Liver (tissue), 9 donors: ENCODE measurements around the gene ZNF398. TPM values are rescaled to one million over a fixed set of nuclear protein-coding genes. Genes with fewer than 3 reads are reported as not detected.

Experiments used
- DNase-seq: peaks from one replicate; pipeline ENCODE4 v3.0.0-alpha.2; 2017; ENCODE audit warnings: low spot score
- H3K27ac ChIP-seq, 2 donors: one replicate each; pipeline ENCODE4 v1.7.0; 2013; ENCODE audit warnings: inconsistent platforms in 2 of 2, low read length in 2 of 2, control low read depth in 1 of 2, low read depth in 1 of 2, mild to moderate bottlenecking in 1 of 2
- H3K27me3 ChIP-seq, 4 donors: one replicate each; pipeline versions ENCODE4 v1.6.1 to v1.7.0; 2013; ENCODE audit warnings: low read length in 3 of 4, inconsistent platforms in 1 of 4, mild to moderate bottlenecking in 1 of 4, moderate library complexity in 1 of 4; ENCODE audit not compliant: control insufficient read depth in 4 of 4, insufficient read depth in 4 of 4
- H3K36me3 ChIP-seq, 4 donors: one replicate each; pipeline versions ENCODE4 v1.6.1 to v1.7.0; 2013; ENCODE audit warnings: low read length in 3 of 4, mild to moderate bottlenecking in 3 of 4, low read depth in 1 of 4, moderate library complexity in 1 of 4; ENCODE audit not compliant: control insufficient read depth in 4 of 4, insufficient read depth in 3 of 4
- H3K4me1 ChIP-seq, 4 donors: one replicate each; pipeline versions ENCODE4 v1.6.1 to v1.7.0; 2013; ENCODE audit warnings: low read length in 3 of 4, mild to moderate bottlenecking in 3 of 4, moderate library complexity in 1 of 4; ENCODE audit not compliant: control insufficient read depth in 4 of 4, insufficient read depth in 4 of 4
- H3K4me3 ChIP-seq, 3 donors: one replicate each; pipeline versions ENCODE4 v1.6.1 to v1.7.0; 2013; ENCODE audit warnings: low read length in 3 of 3, control low read depth in 1 of 3, low read depth in 1 of 3, mild to moderate bottlenecking in 1 of 3
- H3K9ac ChIP-seq, 2 donors: one replicate each; pipeline ENCODE4 v1.7.0; 2013; ENCODE audit warnings: low read length in 2 of 2, mild to moderate bottlenecking in 2 of 2, moderate library complexity in 2 of 2, control low read depth in 1 of 2, low read depth in 1 of 2
- H3K9me3 ChIP-seq, 4 donors: one replicate each; pipeline versions ENCODE4 v1.6.1 to v1.7.0; 2013; ENCODE audit warnings: low read length in 3 of 4; ENCODE audit not compliant: control insufficient read depth in 4 of 4
- FOXA1 ChIP-seq: IDR thresholded peaks from 2 replicates; pipeline ENCODE4 v1.6.1; 2016; ENCODE audit warnings: antibody characterized with exemption
- FOXA2 ChIP-seq: IDR thresholded peaks from 2 replicates; pipeline ENCODE4 v1.6.1; 2016; ENCODE audit warnings: antibody characterized with exemption
- GABPA ChIP-seq, 2 donors: IDR thresholded peaks in 1 of 2; conservative IDR thresholded peaks in 1 of 2; 2 replicates each; pipeline ENCODE4 v1.6.1; 2016; ENCODE audit warnings: antibody characterized with exemption in 2 of 2, mild to moderate bottlenecking in 1 of 2, moderate library complexity in 1 of 2
- HNF4A ChIP-seq, 2 donors: conservative IDR thresholded peaks; 2 replicates each; pipeline ENCODE4 v1.6.1; 2016; ENCODE audit warnings: antibody characterized with exemption in 2 of 2, mild to moderate bottlenecking in 2 of 2
- HNF4G ChIP-seq: IDR thresholded peaks from 2 replicates; pipeline ENCODE4 v1.6.1; 2016; ENCODE audit warnings: antibody characterized with exemption
- JUND ChIP-seq, 2 donors: IDR thresholded peaks; 2 replicates each; pipeline ENCODE4 v1.6.1; 2016; ENCODE audit warnings: antibody characterized with exemption in 2 of 2
- NR2F2 ChIP-seq: IDR thresholded peaks from 2 replicates; pipeline ENCODE4 v1.6.1; 2016; ENCODE audit warnings: antibody characterized with exemption
- RAD21 ChIP-seq, 2 donors: IDR thresholded peaks; 2 replicates each; pipeline ENCODE4 v1.6.1; 2016; ENCODE audit warnings: antibody characterized with exemption in 2 of 2, mild to moderate bottlenecking in 2 of 2
- RXRA ChIP-seq, 2 donors: IDR thresholded peaks; 2 replicates each; pipeline ENCODE4 v1.6.1; 2017 to 2018; ENCODE audit warnings: antibody characterized with exemption in 2 of 2, mild to moderate bottlenecking in 1 of 2
- SP1 ChIP-seq: IDR thresholded peaks from 2 replicates; pipeline ENCODE4 v1.6.1; 2018; ENCODE audit warnings: antibody characterized with exemption, mild to moderate bottlenecking
- TAF1 ChIP-seq: conservative IDR thresholded peaks from 2 replicates; pipeline ENCODE4 v1.6.1; 2016; ENCODE audit warnings: antibody characterized with exemption, mild to moderate bottlenecking
- YY1 ChIP-seq: IDR thresholded peaks from 2 replicates; pipeline ENCODE4 v1.6.1; 2016; ENCODE audit warnings: antibody characterized with exemption, mild to moderate bottlenecking
- WGBS: extraction: QIAGEN DNeasy Blood & Tissue Kit; methylation state at CpG from one replicate; pipeline ENCODE4 v1.1.7; 2013; 5-methylcytosine and 5-hydroxymethylcytosine counted together
- polyA plus RNA-seq, 2 donors: library from polyadenylated mRNA; stranded (reverse) in 1 of 2; unstranded in 1 of 2; fragments of 200-250 nt in 1 of 2; fragments of >200 nt in 1 of 2; fragmentation: Nextera tagmentation in 1 of 2; extraction: Ambion mirVana in 1 of 2; gene quantifications; one replicate each; pipeline versions ENCODE4 v1.2.1 to v1.2.3, GENCODE V29; 2013 to 2015
- total RNA-seq, 2 donors: library from RNA; depleted of rRNA; stranded (reverse); fragments of >200 nt; gene quantifications; one replicate each; pipeline ENCODE4 v1.2.3, GENCODE V29; 2014
- TF ChIP-seq, protein P1 (sequence below): IDR thresholded peaks from 2 replicates; pipeline ENCODE4 v1.6.1; 2016; ENCODE audit warnings: antibody characterized with exemption
- TF ChIP-seq, protein P2 (sequence below): IDR thresholded peaks from 2 replicates; pipeline ENCODE4 v1.6.1; 2016; ENCODE audit warnings: antibody characterized with exemption, mild to moderate bottlenecking
- TF ChIP-seq, protein P3 (sequence below): IDR thresholded peaks from 2 replicates; pipeline ENCODE4 v1.6.1; 2016; ENCODE audit warnings: antibody characterized with exemption
- TF ChIP-seq, protein P4 (sequence below): IDR thresholded peaks from 2 replicates; pipeline ENCODE4 v1.6.1; 2016; ENCODE audit warnings: antibody characterized with exemption
- donor health status: healthy.
- donor health status: healthy.
- donor health status: healthy.
- donor health status: healthy.
- donor health status: healthy.

The ZNF398 gene
- total and polyA plus RNA-seq, 4 donors, result 1.5 to 7.8 (median 4.5) TPM

DNA sequence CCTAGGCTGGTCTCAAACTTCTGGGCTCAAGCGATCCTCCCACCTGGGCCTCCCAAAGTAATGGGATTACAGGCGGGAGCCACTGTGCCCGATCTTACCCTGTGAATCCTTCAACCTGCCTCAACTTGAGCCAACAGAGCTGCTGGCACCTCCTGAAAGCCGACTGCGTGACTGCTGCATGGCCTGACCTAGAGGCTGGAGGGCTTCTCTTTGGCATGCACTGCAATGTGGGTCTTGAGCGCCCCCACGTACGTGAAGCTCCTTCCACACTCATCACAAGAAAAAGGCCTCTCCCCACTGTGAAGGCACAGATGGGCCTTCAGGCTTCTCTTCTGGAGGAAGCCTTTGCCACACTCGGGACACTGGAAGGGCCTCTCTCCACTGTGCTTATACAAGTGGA is 43.8 kb upstream of the ZNF398 start:
- TF ChIP-seq, protein P1, sequence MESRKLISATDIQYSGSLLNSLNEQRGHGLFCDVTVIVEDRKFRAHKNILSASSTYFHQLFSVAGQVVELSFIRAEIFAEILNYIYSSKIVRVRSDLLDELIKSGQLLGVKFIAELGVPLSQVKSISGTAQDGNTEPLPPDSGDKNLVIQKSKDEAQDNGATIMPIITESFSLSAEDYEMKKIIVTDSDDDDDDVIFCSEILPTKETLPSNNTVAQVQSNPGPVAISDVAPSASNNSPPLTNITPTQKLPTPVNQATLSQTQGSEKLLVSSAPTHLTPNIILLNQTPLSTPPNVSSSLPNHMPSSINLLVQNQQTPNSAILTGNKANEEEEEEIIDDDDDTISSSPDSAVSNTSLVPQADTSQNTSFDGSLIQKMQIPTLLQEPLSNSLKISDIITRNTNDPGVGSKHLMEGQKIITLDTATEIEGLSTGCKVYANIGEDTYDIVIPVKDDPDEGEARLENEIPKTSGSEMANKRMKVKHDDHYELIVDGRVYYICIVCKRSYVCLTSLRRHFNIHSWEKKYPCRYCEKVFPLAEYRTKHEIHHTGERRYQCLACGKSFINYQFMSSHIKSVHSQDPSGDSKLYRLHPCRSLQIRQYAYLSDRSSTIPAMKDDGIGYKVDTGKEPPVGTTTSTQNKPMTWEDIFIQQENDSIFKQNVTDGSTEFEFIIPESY, result no peak
- no peak for TF ChIP-seq JUND (IDR thresholded peaks at IDR 0.05)
- Histone ChIP-seq H3K27me3 (no peaks in the 10 kb centered on the region), H3K4me3 (no peak overlapping the region), H3K9ac (no peak overlapping the region), H3K27ac (no peak overlapping the region), H3K9me3 (no peaks in the 10 kb centered on the region), H3K36me3 (peaks cover 0 to 2% (median 0%) of the 10 kb centered on the region in 4 donors), H3K4me1 (no peaks in the 10 kb centered on the region)
- 95% methylated on average over 9 of the region's 9 CpGs for WGBS
- no peak for DNase-seq

DNA sequence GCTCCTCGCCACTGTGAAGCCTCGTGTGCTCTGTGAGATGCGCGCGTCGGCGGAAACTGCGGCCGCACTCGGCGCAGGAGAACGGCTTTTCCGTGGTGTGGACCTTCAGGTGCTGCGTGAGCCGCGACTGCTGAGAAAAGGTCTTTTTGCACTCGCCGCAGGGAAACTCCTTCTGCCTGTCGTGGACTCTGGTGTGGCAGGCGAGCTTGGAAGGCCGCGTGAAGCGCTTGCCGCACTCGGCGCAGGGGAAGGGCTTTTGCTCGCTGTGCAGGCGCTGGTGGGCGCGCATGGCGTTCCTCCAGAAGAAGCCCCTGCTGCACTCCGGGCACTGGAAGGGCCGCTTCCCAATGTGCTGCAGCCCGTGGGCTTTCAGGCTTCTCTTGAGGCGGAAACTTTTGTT is 43.0 kb upstream of the ZNF398 start:
- TF ChIP-seq TAF1, result no peak
- no peak for TF ChIP-seq SP1
- TF ChIP-seq FOXA2, result no peak
- TF ChIP-seq NR2F2, result no peak
- TF ChIP-seq HNF4A (conservative IDR thresholded peaks at IDR 0.05), result no peak
- TF ChIP-seq, protein P2, sequence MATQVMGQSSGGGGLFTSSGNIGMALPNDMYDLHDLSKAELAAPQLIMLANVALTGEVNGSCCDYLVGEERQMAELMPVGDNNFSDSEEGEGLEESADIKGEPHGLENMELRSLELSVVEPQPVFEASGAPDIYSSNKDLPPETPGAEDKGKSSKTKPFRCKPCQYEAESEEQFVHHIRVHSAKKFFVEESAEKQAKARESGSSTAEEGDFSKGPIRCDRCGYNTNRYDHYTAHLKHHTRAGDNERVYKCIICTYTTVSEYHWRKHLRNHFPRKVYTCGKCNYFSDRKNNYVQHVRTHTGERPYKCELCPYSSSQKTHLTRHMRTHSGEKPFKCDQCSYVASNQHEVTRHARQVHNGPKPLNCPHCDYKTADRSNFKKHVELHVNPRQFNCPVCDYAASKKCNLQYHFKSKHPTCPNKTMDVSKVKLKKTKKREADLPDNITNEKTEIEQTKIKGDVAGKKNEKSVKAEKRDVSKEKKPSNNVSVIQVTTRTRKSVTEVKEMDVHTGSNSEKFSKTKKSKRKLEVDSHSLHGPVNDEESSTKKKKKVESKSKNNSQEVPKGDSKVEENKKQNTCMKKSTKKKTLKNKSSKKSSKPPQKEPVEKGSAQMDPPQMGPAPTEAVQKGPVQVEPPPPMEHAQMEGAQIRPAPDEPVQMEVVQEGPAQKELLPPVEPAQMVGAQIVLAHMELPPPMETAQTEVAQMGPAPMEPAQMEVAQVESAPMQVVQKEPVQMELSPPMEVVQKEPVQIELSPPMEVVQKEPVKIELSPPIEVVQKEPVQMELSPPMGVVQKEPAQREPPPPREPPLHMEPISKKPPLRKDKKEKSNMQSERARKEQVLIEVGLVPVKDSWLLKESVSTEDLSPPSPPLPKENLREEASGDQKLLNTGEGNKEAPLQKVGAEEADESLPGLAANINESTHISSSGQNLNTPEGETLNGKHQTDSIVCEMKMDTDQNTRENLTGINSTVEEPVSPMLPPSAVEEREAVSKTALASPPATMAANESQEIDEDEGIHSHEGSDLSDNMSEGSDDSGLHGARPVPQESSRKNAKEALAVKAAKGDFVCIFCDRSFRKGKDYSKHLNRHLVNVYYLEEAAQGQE, result no peak
- 97% methylated on average over 35 of the region's 35 CpGs for WGBS
- peaks cover 0 to 2% (median 0%) of the 10 kb centered on the region in 4 donors for H3K36me3 ChIP-seq
- no peak overlapping the region for H3K4me3 ChIP-seq
- H3K27ac ChIP-seq, result no peak overlapping the region
- H3K4me1 ChIP-seq, result no peaks in the 10 kb centered on the region
- H3K9me3 ChIP-seq, result no peaks in the 10 kb centered on the region
- DNase-seq, result no peak
- H3K27me3 ChIP-seq, result no peaks in the 10 kb centered on the region
- no peak overlapping the region for H3K9ac ChIP-seq

DNA sequence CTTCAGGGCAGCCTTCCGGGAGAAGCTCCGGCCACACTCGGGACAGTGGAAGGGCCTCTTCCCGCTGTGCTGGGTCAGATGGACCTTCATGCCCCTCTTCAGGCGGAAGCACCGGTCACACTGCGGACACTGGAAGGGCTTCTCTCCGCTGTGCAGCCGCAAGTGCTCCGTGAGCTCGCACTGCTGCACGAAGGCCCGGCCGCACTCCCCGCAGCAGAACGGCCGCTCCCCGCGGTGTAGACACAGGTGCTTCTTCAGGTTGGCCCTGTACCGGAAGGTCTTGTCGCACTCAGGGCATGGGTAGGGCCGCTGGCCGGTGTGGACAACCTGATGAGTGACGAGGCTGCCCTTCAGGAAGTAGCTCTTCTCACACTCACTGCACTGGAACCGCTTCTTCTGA is 42.5 kb upstream of the ZNF398 start:
- H3K4me1 ChIP-seq, result no peaks in the 10 kb centered on the region
- DNase-seq, result no peak
- TF ChIP-seq RXRA (IDR thresholded peaks at IDR 0.05) (no peak), YY1 (no peak), NR2F2 (no peak), HNF4G (no peak), HNF4A (conservative IDR thresholded peaks at IDR 0.05) (no peak), RAD21 (IDR thresholded peaks at IDR 0.05) (no peak), TAF1 (no peak), GABPA (IDR thresholded peaks at IDR 0.05 in 1 of 2, conservative IDR thresholded peaks at IDR 0.05 in 1 of 2) (no peak), SP1 (no peak), FOXA2 (no peak), FOXA1 (no peak)
- TF ChIP-seq, protein P1, result no peak
- TF ChIP-seq, protein P2, result no peak
- TF ChIP-seq, protein P3, sequence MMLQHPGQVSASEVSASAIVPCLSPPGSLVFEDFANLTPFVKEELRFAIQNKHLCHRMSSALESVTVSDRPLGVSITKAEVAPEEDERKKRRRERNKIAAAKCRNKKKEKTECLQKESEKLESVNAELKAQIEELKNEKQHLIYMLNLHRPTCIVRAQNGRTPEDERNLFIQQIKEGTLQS, result no peak
- TF ChIP-seq, protein P4, sequence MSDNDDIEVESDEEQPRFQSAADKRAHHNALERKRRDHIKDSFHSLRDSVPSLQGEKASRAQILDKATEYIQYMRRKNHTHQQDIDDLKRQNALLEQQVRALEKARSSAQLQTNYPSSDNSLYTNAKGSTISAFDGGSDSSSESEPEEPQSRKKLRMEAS, result no peak

More for the DNA sequence above, 42.5 kb upstream of the ZNF398 start:
- H3K9ac ChIP-seq, result no peak overlapping the region
- H3K27me3 ChIP-seq, result no peaks in the 10 kb centered on the region
- H3K9me3 ChIP-seq, result no peaks in the 10 kb centered on the region
- 97% methylated on average over 25 of the region's 25 CpGs for WGBS
- H3K27ac ChIP-seq, result no peak overlapping the region
- no peak overlapping the region for H3K4me3 ChIP-seq
- peaks cover 0 to 2% (median 0%) of the 10 kb centered on the region in 4 donors for H3K36me3 ChIP-seq
